Activated CD4-positive, alpha-beta memory T cell treated with anti-CD3 and anti-CD28 coated beads for 36 hours (primary cell): ENCODE data around the gene VAMP3. TPM values are rescaled to one million over a fixed set of nuclear protein-coding genes. Genes with fewer than 3 reads are reported as not detected.

ENCODE experiments used
- CTCF ChIA-PET: fragments of 350-600 bp; sonication (Branson Sonifier 250); formaldehyde crosslinking; loops from one replicate; lab custom pipeline; 2021; ENCODE audit warnings: antibody characterized with exemption, inconsistent platforms; lab: Charles Lee
- POLR2A ChIA-PET: fragments of 350-600 bp; sonication (Branson Sonifier 250); formaldehyde crosslinking; loops from one replicate; lab custom pipeline; 2021; ENCODE audit warnings: antibody characterized with exemption; lab: Charles Lee
- DNase-seq: peaks from one replicate; pipeline ENCODE4 v3.0.0-alpha.2; 2020
- H3K27ac Mint-ChIP-seq: one replicate; pipeline ENCODE4 v1.8.0; 2021; ENCODE audit warnings: mixed read lengths
- H3K27me3 Mint-ChIP-seq: one replicate; pipeline ENCODE4 v1.8.0; 2021; ENCODE audit warnings: mixed read lengths
- H3K36me3 Mint-ChIP-seq: one replicate; pipeline ENCODE4 v1.8.0; 2021; ENCODE audit warnings: mixed read lengths
- H3K4me1 Mint-ChIP-seq: one replicate; pipeline ENCODE4 v1.8.0; 2021; ENCODE audit warnings: low read depth, mixed read lengths
- H3K4me3 Mint-ChIP-seq: one replicate; pipeline ENCODE4 v1.8.0; 2021; ENCODE audit warnings: mild to moderate bottlenecking, mixed read lengths
- H3K9me3 Mint-ChIP-seq: one replicate; pipeline ENCODE4 v1.8.0; 2021; ENCODE audit warnings: mixed read lengths
- intact Hi-C: fragments of 100-400 bp; cut with micrococcal nuclease; formaldehyde crosslinking; loops from one replicate; pipeline ENCODE4 v1.15.1; 2023
- total RNA-seq, 2 experiments: library from RNA; stranded (reverse); gene quantifications; one replicate each; pipeline ENCODE4 v1.2.3, GENCODE V29; 2021

The VAMP3 gene
- total RNA-seq, 2 experiments from 2014 or later = 19.9 to 21.8 TPM

DNA sequence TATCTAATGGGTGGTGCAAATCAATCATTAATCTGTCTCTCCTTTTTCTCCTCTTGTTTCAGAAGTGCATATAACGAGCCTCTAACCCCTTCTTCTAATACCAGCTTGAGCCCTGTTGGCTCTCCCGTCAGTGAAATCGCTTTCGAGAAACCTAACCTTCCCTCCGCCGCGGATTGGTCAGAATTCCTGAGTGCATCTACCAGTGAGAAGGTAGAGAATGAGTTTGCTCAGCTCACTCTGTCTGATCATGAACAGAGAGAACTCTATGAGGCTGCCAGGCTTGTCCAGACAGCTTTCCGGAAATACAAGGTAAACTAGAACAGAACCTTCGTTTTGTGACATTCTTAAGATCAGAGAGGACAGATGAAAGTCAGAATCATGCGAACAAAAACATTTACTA lies 25.3 kb upstream of the VAMP3 start:
- Mint-ChIP-seq H3K4me3 (no peak overlapping the region), H3K36me3 (no peaks in the 10 kb centered on the region)

DNA sequence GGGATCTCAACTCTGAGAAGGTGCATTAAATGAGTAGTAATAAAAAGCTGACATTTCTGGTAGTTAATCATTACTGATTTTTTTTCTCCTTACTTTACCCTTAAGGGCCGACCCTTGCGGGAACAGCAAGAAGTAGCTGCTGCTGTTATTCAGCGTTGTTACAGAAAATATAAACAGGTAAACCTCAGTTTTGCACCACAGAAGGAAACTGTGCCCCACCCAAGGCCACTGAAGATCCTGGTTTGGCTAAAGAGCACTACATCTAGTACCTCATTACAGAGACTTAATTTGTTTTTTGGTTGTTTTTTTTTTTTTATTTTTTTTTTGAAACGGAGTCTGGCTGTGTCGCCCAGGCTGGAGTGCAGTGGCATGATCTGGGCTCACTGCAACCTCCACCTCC lies 23.5 kb upstream of the VAMP3 start:
- no peaks in the 10 kb centered on the region for H3K9me3 Mint-ChIP-seq
- H3K4me1 Mint-ChIP-seq = peaks cover 4% of the 10 kb centered on the region
- H3K27ac Mint-ChIP-seq = no peak overlapping the region
- no peak for DNase-seq
- no peaks in the 10 kb centered on the region for H3K36me3 Mint-ChIP-seq
- CTCF ChIA-PET = interaction anchor here (9.4 kb wide), 1 partner anchor 83 kb away, joined by 506 read pairs; no protein-coding TSS in a partner anchor
- H3K4me3 Mint-ChIP-seq = no peak overlapping the region
- no peaks in the 10 kb centered on the region for H3K27me3 Mint-ChIP-seq
- intact Hi-C loops = no loop called here
- POLR2A ChIA-PET = no interaction called here

More for the DNA sequence above, 25.3 kb upstream of the VAMP3 start:
- intact Hi-C loops = no loop called here
- no peak overlapping the region for H3K27ac Mint-ChIP-seq
- ChIA-PET POLR2A (no interaction called here), CTCF (interaction anchor here (0.6 to 2.3 kb wide), 3 partner anchors 77 to 382 kb away, joined by 3 to 9 read pairs (median 3); no protein-coding TSS in a partner anchor)
- no peaks in the 10 kb centered on the region for H3K27me3 Mint-ChIP-seq
- H3K9me3 Mint-ChIP-seq = no peaks in the 10 kb centered on the region
- no peaks in the 10 kb centered on the region for H3K4me1 Mint-ChIP-seq
- DNase-seq = no peak

DNA sequence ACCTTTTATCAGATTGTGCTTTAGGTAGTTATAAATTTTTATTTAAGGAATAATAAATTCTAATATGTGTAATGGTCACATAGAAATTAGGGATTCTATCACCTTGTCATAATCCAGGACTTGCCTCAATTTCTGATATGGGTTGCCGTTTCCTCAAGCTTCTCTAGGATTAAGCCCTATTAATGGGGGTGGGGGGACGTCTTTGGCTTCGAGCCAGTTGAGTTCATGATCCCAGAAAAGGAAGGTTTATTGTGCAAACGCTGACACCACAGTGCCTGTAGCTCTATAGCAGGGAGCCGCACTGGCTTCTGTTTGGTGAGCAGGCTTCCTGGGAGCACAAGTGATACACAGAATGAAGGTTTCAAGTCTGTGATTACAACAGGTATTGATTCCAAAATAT lies 22.0 kb upstream of the VAMP3 start:
- H3K9me3 Mint-ChIP-seq = no peaks in the 10 kb centered on the region
- intact Hi-C loops = no loop called here
- peaks cover 9% of the 10 kb centered on the region for H3K4me1 Mint-ChIP-seq
- peaks cover 3% of the 10 kb centered on the region for H3K27me3 Mint-ChIP-seq
- no peak overlapping the region for H3K27ac Mint-ChIP-seq
- H3K36me3 Mint-ChIP-seq = no peaks in the 10 kb centered on the region
- DNase-seq = no peak
- POLR2A ChIA-PET = no interaction called here
- no peak overlapping the region for H3K4me3 Mint-ChIP-seq
- CTCF ChIA-PET = interaction anchor here (1.1 to 9.4 kb wide), 2 partner anchors 12 to 84 kb away, joined by 4 to 506 read pairs; no protein-coding TSS in a partner anchor

DNA sequence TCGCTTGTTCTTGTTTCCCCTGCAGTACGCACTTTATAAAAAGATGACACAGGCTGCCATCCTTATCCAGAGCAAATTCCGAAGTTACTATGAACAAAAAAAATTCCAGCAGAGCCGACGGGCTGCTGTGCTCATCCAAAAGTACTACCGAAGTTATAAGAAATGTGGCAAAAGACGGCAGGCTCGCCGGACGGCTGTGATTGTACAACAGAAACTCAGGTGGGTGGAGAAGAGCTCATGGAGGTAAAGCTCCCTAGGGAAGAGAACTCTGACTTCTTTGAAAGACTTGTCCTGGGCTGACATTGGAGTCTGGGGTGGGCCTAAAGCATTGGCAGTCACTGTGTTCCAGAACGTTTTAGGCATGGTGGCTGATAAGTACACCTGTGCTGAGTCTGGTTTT lies 19.9 kb upstream of the VAMP3 start:
- intact Hi-C loops = no loop called here
- H3K9me3 Mint-ChIP-seq = no peaks in the 10 kb centered on the region
- no peak for DNase-seq
- CTCF ChIA-PET = interaction anchor here (1.9 to 9.4 kb wide), 8 partner anchors 9 to 151 kb away, joined by 7 to 506 read pairs (median 39); partner anchors contain the start of gene VAMP3
- H3K27ac Mint-ChIP-seq = no peak overlapping the region
- peaks cover 13% of the 10 kb centered on the region for H3K27me3 Mint-ChIP-seq
- no peak overlapping the region for H3K4me3 Mint-ChIP-seq
- H3K36me3 Mint-ChIP-seq = no peaks in the 10 kb centered on the region
- POLR2A ChIA-PET = interaction anchor here (1.2 kb wide), 1 partner anchor 83 kb away, joined by 3 read pairs; no protein-coding TSS in a partner anchor
- H3K4me1 Mint-ChIP-seq = peaks cover 9% of the 10 kb centered on the region

DNA sequence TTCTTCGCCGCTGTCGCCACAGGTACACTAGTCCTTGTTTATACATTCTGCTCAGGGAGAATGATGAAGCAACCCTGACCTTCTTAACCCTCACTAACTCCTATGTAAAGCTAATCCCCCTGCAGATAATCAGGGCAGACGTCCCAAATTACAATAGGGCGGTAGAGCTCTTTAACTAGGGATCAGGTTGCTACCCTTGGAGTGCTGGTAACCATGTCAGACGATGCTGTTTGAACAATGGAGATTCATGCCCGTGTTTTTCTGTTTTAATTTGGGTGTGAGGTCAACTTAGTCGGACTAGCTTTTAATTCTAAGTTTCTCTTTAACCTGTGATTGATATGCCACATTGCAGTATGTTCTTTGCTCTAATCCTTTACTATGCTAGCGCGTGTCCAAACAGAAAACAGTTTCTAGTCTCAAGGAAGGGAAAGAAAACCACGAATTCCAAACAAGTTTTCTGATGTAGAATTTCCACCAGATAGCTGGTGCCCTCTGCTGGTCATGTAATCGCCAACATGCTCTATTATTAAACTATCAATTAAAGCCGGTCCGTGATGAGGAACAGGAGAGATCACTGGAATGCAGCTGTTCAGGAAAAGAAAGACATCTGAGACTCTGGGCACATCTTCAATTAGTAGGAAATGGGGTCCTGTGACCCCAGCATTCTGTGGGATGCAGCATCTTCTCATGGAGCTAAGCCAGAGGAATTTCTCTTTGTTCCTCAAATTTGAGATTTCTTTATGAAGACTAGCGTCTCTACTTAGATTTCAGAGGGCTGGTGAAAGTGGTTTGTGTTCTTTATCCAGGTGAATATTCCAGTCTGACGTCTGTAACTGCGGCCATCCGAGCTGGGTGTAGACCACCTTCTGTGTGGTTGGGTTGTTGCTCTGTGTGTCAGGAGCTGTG lies 18.3 kb upstream of the VAMP3 start:
- peak; percentile 50 for DNase-seq
- Mint-ChIP-seq H3K36me3 (no peaks in the 10 kb centered on the region), H3K27ac (no peak overlapping the region), H3K9me3 (no peaks in the 10 kb centered on the region), H3K27me3 (peaks cover 13% of the 10 kb centered on the region), H3K4me3 (peak overlapping the region; percentile 47), H3K4me1 (peaks cover 9% of the 10 kb centered on the region)
- intact Hi-C loops = loop anchor here (1.0 kb wide), 1 partner anchor 85 kb away; no protein-coding TSS in a partner anchor
- CTCF ChIA-PET = interaction anchor here (0.6 to 9.4 kb wide), 46 partner anchors 11 to 541 kb away, joined by 3 to 506 read pairs (median 5); partner anchors contain the start of gene VAMP3
- POLR2A ChIA-PET = interaction anchor here (0.9 to 1.2 kb wide), 2 partner anchors 85 kb away, joined by 3 read pairs; no protein-coding TSS in a partner anchor

DNA sequence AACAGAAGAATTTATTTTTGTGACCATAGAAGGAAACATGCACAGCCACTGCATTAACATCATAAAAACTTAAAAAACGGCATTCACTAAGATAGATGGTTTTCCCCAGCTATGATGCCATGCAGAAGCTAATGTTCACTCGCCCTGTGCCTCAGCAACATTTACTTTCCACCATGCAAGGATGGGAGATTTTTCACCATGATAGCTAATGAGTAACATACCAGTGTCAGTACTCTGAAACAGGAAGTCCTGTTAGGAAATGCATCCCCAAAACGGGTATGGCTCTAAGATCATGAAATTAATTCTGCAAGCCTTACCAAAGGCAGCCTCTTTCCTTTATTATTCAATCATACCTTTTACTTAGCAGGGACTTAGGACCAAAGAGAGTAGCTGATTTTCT lies 17.5 kb upstream of the VAMP3 start:
- peaks cover 9% of the 10 kb centered on the region for H3K4me1 Mint-ChIP-seq
- no peak overlapping the region for H3K27ac Mint-ChIP-seq
- H3K4me3 Mint-ChIP-seq = no peak overlapping the region
- ChIA-PET POLR2A (interaction anchor here (0.9 kb wide), 1 partner anchor 86 kb away, joined by 3 read pairs; no protein-coding TSS in a partner anchor), CTCF (interaction anchor here (0.9 to 9.4 kb wide), 27 partner anchors 10 to 258 kb away, joined by 3 to 506 read pairs (median 8); partner anchors contain the start of gene VAMP3)
- H3K36me3 Mint-ChIP-seq = no peaks in the 10 kb centered on the region
- H3K27me3 Mint-ChIP-seq = peaks cover 13% of the 10 kb centered on the region
- intact Hi-C loops = loop anchor here (1.0 kb wide), 1 partner anchor 86 kb away; no protein-coding TSS in a partner anchor
- no peak for DNase-seq
- H3K9me3 Mint-ChIP-seq = no peaks in the 10 kb centered on the region

DNA sequence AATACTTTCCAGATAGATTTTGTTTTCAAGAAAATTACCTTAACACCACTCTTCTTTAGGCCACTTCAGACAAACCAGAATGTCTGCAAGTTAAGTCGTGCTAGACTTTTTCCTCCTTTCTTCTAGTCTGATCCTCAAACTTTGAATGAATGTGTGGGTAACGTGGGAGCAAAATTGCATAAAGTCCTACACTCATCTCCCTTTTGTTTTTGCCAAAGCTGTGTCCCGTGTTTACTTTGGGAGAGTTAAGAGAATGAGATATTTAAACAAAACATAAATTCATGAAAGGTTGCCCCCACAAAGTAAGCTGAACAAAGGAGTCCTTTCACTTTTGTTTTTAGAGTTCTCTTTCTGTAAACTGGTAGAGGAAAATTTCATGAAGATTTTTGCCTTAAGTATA lies 16.9 kb upstream of the VAMP3 start:
- DNase-seq = no peak
- no peaks in the 10 kb centered on the region for H3K9me3 Mint-ChIP-seq
- H3K4me3 Mint-ChIP-seq = no peak overlapping the region
- no peaks in the 10 kb centered on the region for H3K36me3 Mint-ChIP-seq
- H3K27ac Mint-ChIP-seq = no peak overlapping the region
- H3K4me1 Mint-ChIP-seq = peaks cover 9% of the 10 kb centered on the region
- CTCF ChIA-PET = interaction anchor here (1.2 to 9.4 kb wide), 10 partner anchors 10 to 155 kb away, joined by 3 to 506 read pairs (median 18); no protein-coding TSS in a partner anchor
- intact Hi-C loops = no loop called here
- POLR2A ChIA-PET = no interaction called here
- peaks cover 13% of the 10 kb centered on the region for H3K27me3 Mint-ChIP-seq

DNA sequence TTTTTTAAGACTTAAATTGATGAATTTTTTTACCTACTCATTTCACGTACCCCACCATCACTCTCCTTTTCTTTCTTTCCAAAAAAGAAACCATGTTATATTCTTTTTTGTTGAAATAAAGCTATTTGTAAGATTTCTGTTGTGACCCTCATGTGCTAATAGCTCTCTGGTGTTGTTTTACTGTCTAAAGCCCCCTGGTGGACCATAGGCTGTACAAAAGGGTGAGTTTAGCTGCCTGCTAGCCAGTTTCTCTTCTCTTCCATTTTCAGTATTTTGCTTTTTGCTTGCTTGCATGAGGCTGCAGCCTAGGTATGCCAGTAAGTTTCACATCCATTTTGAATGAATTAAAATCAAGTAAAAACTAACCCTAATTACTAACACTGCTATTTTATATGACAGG lies 15.6 kb upstream of the VAMP3 start:
- no peak overlapping the region for H3K4me3 Mint-ChIP-seq
- no peak overlapping the region for H3K27ac Mint-ChIP-seq
- H3K27me3 Mint-ChIP-seq = peaks cover 15% of the 10 kb centered on the region
- no peaks in the 10 kb centered on the region for H3K36me3 Mint-ChIP-seq
- POLR2A ChIA-PET = no interaction called here
- H3K9me3 Mint-ChIP-seq = no peaks in the 10 kb centered on the region
- CTCF ChIA-PET = interaction anchor here (0.7 to 9.4 kb wide), 4 partner anchors 51 to 151 kb away, joined by 3 to 506 read pairs (median 4); no protein-coding TSS in a partner anchor
- intact Hi-C loops = no loop called here
- H3K4me1 Mint-ChIP-seq = peaks cover 9% of the 10 kb centered on the region
- no peak for DNase-seq

DNA sequence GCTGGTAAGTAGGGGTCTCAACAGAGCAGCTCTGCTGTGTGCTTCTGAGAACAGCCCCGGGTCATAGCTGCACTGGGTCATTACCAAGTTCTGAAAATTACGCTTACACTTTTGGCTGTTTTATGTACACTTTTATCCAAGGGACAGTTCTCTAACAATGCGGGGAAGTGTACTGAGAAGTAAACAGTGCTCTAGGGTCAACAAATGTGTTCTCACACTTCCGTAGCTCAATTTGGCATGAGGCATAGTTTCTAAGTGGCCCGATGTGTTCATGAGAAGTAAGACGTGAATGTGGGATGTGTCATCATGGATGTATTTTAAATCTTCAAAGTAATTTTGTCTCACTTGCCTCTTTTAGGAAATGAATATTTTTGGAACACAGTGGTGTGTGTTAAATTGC lies 10.9 kb upstream of the VAMP3 start:
- Mint-ChIP-seq H3K4me1 (no peaks in the 10 kb centered on the region), H3K36me3 (no peaks in the 10 kb centered on the region), H3K27ac (no peak overlapping the region), H3K4me3 (no peak overlapping the region), H3K27me3 (peaks cover 10% of the 10 kb centered on the region), H3K9me3 (no peaks in the 10 kb centered on the region)
- ChIA-PET POLR2A (no interaction called here), CTCF (interaction anchor here (0.5 to 5.7 kb wide), 3 partner anchors 11 to 575 kb away, joined by 3 to 42 read pairs (median 4); no protein-coding TSS in a partner anchor)
- no peak for DNase-seq
- intact Hi-C loops = no loop called here

DNA sequence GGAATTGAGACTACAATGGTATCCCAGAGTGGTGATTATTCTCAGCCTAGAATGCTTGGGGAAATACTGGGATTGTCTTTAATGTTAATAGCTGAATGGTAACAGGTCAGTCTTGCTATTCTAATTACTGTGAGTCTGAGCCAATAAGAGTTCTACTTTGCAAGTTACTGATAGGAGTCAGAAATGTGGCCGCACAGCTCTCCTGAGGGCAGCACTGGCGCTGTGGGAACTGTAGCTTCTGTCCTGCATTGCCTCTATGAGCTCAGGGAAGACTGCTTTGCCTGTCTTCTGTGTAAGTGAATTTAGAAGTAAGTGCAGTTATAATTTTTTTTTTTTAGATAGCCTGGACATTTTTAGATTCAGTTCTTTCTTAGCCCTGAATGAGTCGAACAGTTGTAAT lies 10.0 kb upstream of the VAMP3 start:
- Mint-ChIP-seq H3K4me3 (no peak overlapping the region), H3K27me3 (peaks cover 4% of the 10 kb centered on the region), H3K4me1 (no peaks in the 10 kb centered on the region), H3K9me3 (no peaks in the 10 kb centered on the region), H3K27ac (no peak overlapping the region), H3K36me3 (no peaks in the 10 kb centered on the region)
- DNase-seq = no peak
- ChIA-PET POLR2A (interaction anchor here (0.6 kb wide), 1 partner anchor 14 kb away, joined by 3 read pairs; no protein-coding TSS in a partner anchor), CTCF (interaction anchor here (1.8 to 6.6 kb wide), 3 partner anchors 8 to 94 kb away, joined by 4 to 42 read pairs (median 40); no protein-coding TSS in a partner anchor)
- intact Hi-C loops = no loop called here

DNA sequence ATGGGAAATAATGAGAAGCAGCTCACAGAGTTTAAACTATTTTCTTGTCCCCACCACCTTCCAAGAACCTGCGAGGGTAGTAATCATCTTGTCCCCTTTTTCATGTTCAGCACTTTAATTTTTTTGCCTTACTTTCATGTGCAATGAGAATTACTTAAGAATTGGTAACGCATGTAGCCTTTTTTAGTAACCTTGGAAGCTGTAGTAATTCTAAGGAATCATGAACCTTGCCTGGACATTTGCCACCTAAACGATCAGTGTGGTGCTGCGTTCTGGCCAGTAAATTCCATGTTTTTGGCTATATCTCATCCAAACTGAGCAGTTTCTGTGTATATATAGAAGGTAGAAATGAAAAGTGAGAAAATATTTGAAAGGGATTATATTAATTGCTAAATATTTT lies 3.9 kb upstream of the VAMP3 start:
- Mint-ChIP-seq H3K4me1 (peaks cover 9% of the 10 kb centered on the region), H3K27me3 (peaks cover 7% of the 10 kb centered on the region), H3K27ac (no peak overlapping the region), H3K36me3 (no peaks in the 10 kb centered on the region), H3K4me3 (no peak overlapping the region), H3K9me3 (no peaks in the 10 kb centered on the region)
- ChIA-PET POLR2A (no interaction called here), CTCF (interaction anchor here (6.6 kb wide), 1 partner anchor 15 kb away, joined by 40 read pairs; no protein-coding TSS in a partner anchor)
- intact Hi-C loops = no loop called here
- no peak for DNase-seq
